NT2/D1 (cell line): ENCODE results near the gene GRIN3B.

ENCODE experiments used
- SUZ12 ChIP-seq: IDR thresholded peaks from 2 replicates; pipeline ENCODE4 v1.6.1; 2011; ENCODE audit not compliant: insufficient read length, insufficient read depth; ENCODE audit errors: extremely low read depth
- YY1 ChIP-seq: IDR thresholded peaks from 2 replicates; pipeline ENCODE4 v1.6.1; 2011; ENCODE audit not compliant: insufficient read length, insufficient read depth
- ZNF274 ChIP-seq: IDR thresholded peaks from 2 replicates; pipeline ENCODE4 v1.6.1; 2011; ENCODE audit warnings: mild to moderate bottlenecking, low read depth, low read length

DNA sequence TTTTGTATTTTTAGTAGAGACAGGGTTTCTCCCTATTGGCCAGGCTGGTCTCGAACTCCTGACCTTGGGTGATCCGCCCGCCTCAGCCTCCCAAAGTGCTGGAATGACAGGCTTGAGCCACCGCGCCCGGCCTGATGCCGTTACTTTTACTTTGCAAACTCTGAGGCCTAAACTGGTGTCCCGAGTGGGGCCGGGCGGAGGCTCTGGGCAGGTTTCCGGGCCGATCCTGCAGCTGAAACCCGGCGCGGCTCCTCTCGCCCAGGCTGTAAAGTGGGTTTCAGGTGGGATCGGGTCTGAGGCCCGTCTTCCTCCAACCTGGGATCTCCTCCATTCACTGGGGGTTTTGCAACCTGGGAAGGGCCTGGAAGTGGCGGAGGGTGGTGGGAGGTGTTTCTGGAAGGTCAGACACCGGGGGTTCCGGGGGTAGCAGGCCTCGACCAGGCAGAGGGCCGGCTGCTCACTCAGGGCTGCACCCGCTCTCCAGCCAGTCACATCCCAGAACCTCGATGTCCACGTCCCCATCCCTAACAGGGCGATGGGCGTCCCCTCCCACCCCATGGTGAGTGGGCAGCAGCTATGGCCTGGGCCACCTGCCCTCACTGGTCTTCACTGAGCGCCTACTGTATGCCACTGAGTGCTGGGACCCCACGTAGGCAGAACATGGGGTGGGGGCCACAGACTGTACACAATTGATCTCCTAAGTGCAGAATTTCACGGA, 37.4 kb upstream of the GRIN3B start:
- TF ChIP-seq YY1 (no peak), ZNF274 (no peak), SUZ12 (no peak)
